GM23338 (cell line): Measurements from ENCODE around the gene CENPL. TPM values are rescaled to one million over a fixed set of nuclear protein-coding genes. Genes with fewer than 3 reads are reported as not detected.

Experiments
- ATAC-seq: fragments of 200-7000 bp; cut with Tn5 transposase; 3 replicates; pipeline ENCODE4 v1.9.1; 2020
- DNase-seq: peaks from one replicate; pipeline ENCODE4 v3.0.0-alpha.2; 2015; ENCODE audit warnings: low spot score
- H2AFZ ChIP-seq: fragments of 200-600 bp; sonication (generic); 2 replicates; pipeline ENCODE4 v1.8.0; 2016; ENCODE audit warnings: antibody characterized with exemption, mild to moderate bottlenecking, moderate library complexity
- H3F3A ChIP-seq: fragments of 200-600 bp; sonication (generic); replicated peaks from 2 replicates; pipeline ENCODE4 v1.8.0; 2017; ENCODE audit warnings: antibody characterized with exemption, mixed run types, low read depth
- H3K27ac ChIP-seq: fragments of 200-600 bp; sonication (generic); 2 replicates; pipeline ENCODE4 v1.6.1; 2016; ENCODE audit warnings: low read depth
- H3K27me3 ChIP-seq: fragments of 200-600 bp; sonication (generic); 2 replicates; pipeline ENCODE4 v1.8.0; 2016; ENCODE audit warnings: mild to moderate bottlenecking, mixed run types, moderate library complexity; ENCODE audit not compliant: insufficient read depth
- H3K36me3 ChIP-seq: fragments of 200-600 bp; sonication (generic); 2 replicates; pipeline ENCODE4 v1.8.0; 2016; ENCODE audit warnings: mild to moderate bottlenecking; ENCODE audit not compliant: insufficient read depth
- H3K4me1 ChIP-seq: fragments of 200-600 bp; sonication (generic); 2 replicates; pipeline ENCODE4 v1.8.0; 2016; ENCODE audit warnings: mild to moderate bottlenecking, moderate library complexity; ENCODE audit not compliant: insufficient read depth
- H3K4me2 ChIP-seq: fragments of 200-600 bp; sonication (generic); 2 replicates; pipeline ENCODE4 v1.7.1; 2017; ENCODE audit warnings: mixed run types
- H3K4me3 ChIP-seq: fragments of 200-600 bp; sonication (generic); 2 replicates; pipeline ENCODE4 v1.6.1; 2016; ENCODE audit warnings: mixed run types
- H3K79me2 ChIP-seq: fragments of 200-600 bp; sonication (generic); replicated peaks from 2 replicates; pipeline ENCODE4 v1.8.0; 2017; ENCODE audit warnings: mild to moderate bottlenecking; ENCODE audit not compliant: insufficient read depth
- H3K9me2 ChIP-seq: fragments of 200-600 bp; sonication (generic); 2 replicates; pipeline ENCODE4 v1.8.0; 2017; ENCODE audit not compliant: insufficient read depth
- H4K20me1 ChIP-seq: fragments of 200-600 bp; sonication (generic); replicated peaks from 2 replicates; pipeline ENCODE4 v1.8.0; 2017; ENCODE audit warnings: mild to moderate bottlenecking; ENCODE audit not compliant: insufficient read depth
- H3K27ac Mint-ChIP-seq: 2 replicates; pipeline ENCODE4 v1.8.0; 2020; ENCODE audit warnings: inconsistent platforms, mild to moderate bottlenecking, moderate library complexity, mixed read lengths
- H3K27me3 Mint-ChIP-seq: 3 replicates; pipeline ENCODE4 v1.8.0; 2022; ENCODE audit warnings: low read depth, mild to moderate bottlenecking, moderate library complexity, mixed read lengths, inconsistent platforms; ENCODE audit not compliant: insufficient read depth, poor library complexity
- H3K36me3 Mint-ChIP-seq: 3 replicates; pipeline ENCODE4 v1.8.0; 2021; ENCODE audit warnings: low read depth, mild to moderate bottlenecking, inconsistent platforms, moderate library complexity, mixed read lengths
- H3K4me1 Mint-ChIP-seq: 3 replicates; pipeline ENCODE4 v1.8.0; 2020; ENCODE audit warnings: mild to moderate bottlenecking, inconsistent platforms, mixed read lengths
- H3K4me3 Mint-ChIP-seq: 3 replicates; pipeline ENCODE4 v1.8.0; 2021; ENCODE audit warnings: moderate library complexity, mild to moderate bottlenecking, inconsistent platforms, mixed read lengths
- H3K9me3 Mint-ChIP-seq: 3 replicates; pipeline ENCODE4 v1.8.0; 2020; ENCODE audit warnings: moderate library complexity, mild to moderate bottlenecking, inconsistent platforms, mixed read lengths
- CTCF ChIP-seq, 2 experiments: fragments of 200-600 bp in 1 of 2; sonication (generic) in 1 of 2; conservative IDR thresholded peaks; 2 replicates each; pipeline versions ENCODE4 v1.5.1 to v1.6.1; 2016 to 2017; ENCODE audit warnings: antibody characterized with exemption in 2 of 2, low read depth in 2 of 2, mild to moderate bottlenecking in 2 of 2, moderate library complexity in 1 of 2
- EZH2phosphoT487 ChIP-seq: fragments of 200-600 bp; sonication (generic); IDR thresholded peaks from one replicate; pipeline ENCODE4 v1.8.1; 2018; ENCODE audit warnings: antibody characterized with exemption; ENCODE audit not compliant: unreplicated experiment
- JUNB ChIP-seq: IDR thresholded peaks from one replicate; pipeline ENCODE4 v1.6.1; 2016; ENCODE audit warnings: antibody characterized with exemption; ENCODE audit not compliant: unreplicated experiment
- NANOG ChIP-seq: IDR thresholded peaks from 2 replicates; pipeline ENCODE4 v1.6.1; 2016; ENCODE audit warnings: antibody characterized with exemption, borderline replicate concordance
- POLR2AphosphoS5 ChIP-seq: IDR thresholded peaks from 2 replicates; pipeline ENCODE4 v1.6.1; 2016; ENCODE audit warnings: antibody characterized with exemption, low read depth
- ZNF114 ChIP-seq: fragments of 250-450 bp; sonication (Bioruptor Pico); IDR thresholded peaks from 2 replicates; pipeline ENCODE4 v1.5.0; 2020; ENCODE audit warnings: mild to moderate bottlenecking, moderate library complexity
- ZNF331 ChIP-seq: fragments of 250-450 bp; sonication (Bioruptor Pico); IDR thresholded peaks from 2 replicates; pipeline ENCODE4 v1.5.0; 2020; ENCODE audit warnings: low read depth, mild to moderate bottlenecking, moderate library complexity
- ZNF462 ChIP-seq: fragments of 250-450 bp; sonication (Bioruptor Pico); IDR thresholded peaks from 2 replicates; pipeline ENCODE4 v1.5.0; 2020; ENCODE audit warnings: mild to moderate bottlenecking, moderate library complexity
- polyA plus RNA-seq: library from polyadenylated mRNA; unstranded; fragments of >200 nt; fragmentation: Nextera tagmentation; extraction: Ambion mirVana; gene quantifications from 2 replicates; pipeline ENCODE4 v1.2.1, GENCODE V29; 2016
- total RNA-seq: library from RNA; depleted of rRNA; stranded (reverse); fragments of >200 nt; shearing (Covaris generic); gene quantifications from 2 replicates; pipeline ENCODE4 v1.2.3, GENCODE V29; 2014

CENPL gene
- total and polyA plus RNA-seq, 2 experiments from 2014 or later = 13.6 to 23.5 TPM

GRCh38 chr1:173758980-173759379 lies 65.7 kb downstream of the CENPL start:
- ATAC-seq (no peak), DNase-seq (no peak)
- H3F3A ChIP-seq = no peaks in the 10 kb centered on the region
- Mint-ChIP-seq H3K27ac (peak overlapping the region; percentile 92), H3K9me3 (peaks cover 25% of the 10 kb centered on the region), H3K4me3 (no peak overlapping the region), H3K36me3 (peaks cover 69% of the 10 kb centered on the region), H3K27me3 (no peaks in the 10 kb centered on the region), H3K4me1 (no peaks in the 10 kb centered on the region; the same call in 2 of the 3 replicates)
- no peaks in the 10 kb centered on the region for H3K27me3 ChIP-seq
- H3K79me2 ChIP-seq = no peaks in the 10 kb centered on the region
- no peaks in the 10 kb centered on the region for H3K9me2 ChIP-seq
- no peak overlapping the region for H3K27ac ChIP-seq
- no peaks in the 10 kb centered on the region for H4K20me1 ChIP-seq
- H3K4me1 ChIP-seq = no peaks in the 10 kb centered on the region
- no peak for TF ChIP-seq ZNF331 (CRISPR knock-in tag)
- TF ChIP-seq EZH2phosphoT487 = no peak
- no peak for TF ChIP-seq POLR2AphosphoS5
- TF ChIP-seq JUNB = no peak
- TF ChIP-seq NANOG = no peak
- no peak for TF ChIP-seq ZNF462
- no peak for TF ChIP-seq CTCF (conservative IDR thresholded peaks at IDR 0.05; ENCODE audit: low read depth in 2 of 2)
- no peak for TF ChIP-seq ZNF114 (CRISPR knock-in tag)
- H3K4me2 ChIP-seq = no peak overlapping the region
- H2AFZ ChIP-seq = no peak overlapping the region
- no peak overlapping the region for H3K4me3 ChIP-seq
- peaks cover 14% of the 10 kb centered on the region for H3K36me3 ChIP-seq
